Nephron progenitor cell (in vitro differentiated cells): ENCODE measurements around the gene ATP8B3.
"Not testable (repeated sequence)": the region's sequence is repeated elsewhere in the genome, so short reads cannot be mapped to it uniquely, and the experiment has no call there.

Source experiments
- DNase-seq: peaks from one replicate; pipeline ENCODE4 v3.0.0; 2021
- H3K27ac Mint-ChIP-seq: 2 replicates; pipeline ENCODE4 v1.8.0; 2021; ENCODE audit warnings: mild to moderate bottlenecking, moderate library complexity, mixed read lengths
- H3K27me3 Mint-ChIP-seq: 2 replicates; pipeline ENCODE4 v1.8.0; 2021; ENCODE audit warnings: mild to moderate bottlenecking, low read depth, mixed read lengths; ENCODE audit not compliant: poor library complexity
- H3K36me3 Mint-ChIP-seq: 2 replicates; pipeline ENCODE4 v1.8.0; 2021; ENCODE audit warnings: low read depth, mixed read lengths
- H3K4me1 Mint-ChIP-seq: 2 replicates; pipeline ENCODE4 v1.8.0; 2021; ENCODE audit warnings: mixed read lengths
- H3K4me3 Mint-ChIP-seq: 2 replicates; pipeline ENCODE4 v1.8.0; 2021; ENCODE audit warnings: mild to moderate bottlenecking, moderate library complexity, mixed read lengths
- H3K9me3 Mint-ChIP-seq: 2 replicates; pipeline ENCODE4 v1.8.0; 2021; ENCODE audit warnings: mild to moderate bottlenecking, moderate library complexity, mixed read lengths
- CTCF ChIP-seq: fragments of 200-600 bp; sonication (generic); IDR thresholded peaks from 2 replicates; pipeline ENCODE4 v1.5.0; 2021; ENCODE audit warnings: antibody characterized with exemption

The ATP8B3 gene

GRCh38 chr19:1765232-1765903 lies 46.7 kb downstream of the ATP8B3 start:
- Mint-ChIP-seq H3K4me1 (no peaks in the 10 kb centered on the region), H3K27ac (no peak overlapping the region), H3K9me3 (peaks cover 19% of the 10 kb centered on the region), H3K4me3 (no peak overlapping the region), H3K36me3 (peaks cover under 1% of the 10 kb centered on the region), H3K27me3 (peaks cover 100% of the 10 kb centered on the region)
- no peak for DNase-seq
- TF ChIP-seq CTCF = no peak

GRCh38 chr19:1764729-1765128 lies 47.3 kb downstream of the ATP8B3 start:
- H3K4me3 Mint-ChIP-seq = no peak overlapping the region
- no peaks in the 10 kb centered on the region for H3K36me3 Mint-ChIP-seq

GRCh38 chr19:1763648-1764639 lies 48.1 kb downstream of the ATP8B3 start:
- Mint-ChIP-seq H3K4me3 (no peak overlapping the region), H3K27me3 (peaks cover 100% of the 10 kb centered on the region), H3K4me1 (no peaks in the 10 kb centered on the region), H3K36me3 (no peaks in the 10 kb centered on the region), H3K9me3 (peaks cover 5% of the 10 kb centered on the region), H3K27ac (no peak overlapping the region)
- no peak for DNase-seq
- no peak for TF ChIP-seq CTCF

More at GRCh38 chr19:1764729-1765128, 47.3 kb downstream of the ATP8B3 start:
- no peak for TF ChIP-seq CTCF
- H3K27ac Mint-ChIP-seq = no peak overlapping the region
- DNase-seq = no peak
- peaks cover 100% of the 10 kb centered on the region for H3K27me3 Mint-ChIP-seq
- peaks cover 12% of the 10 kb centered on the region for H3K9me3 Mint-ChIP-seq
- no peaks in the 10 kb centered on the region for H3K4me1 Mint-ChIP-seq

- TF ChIP-seq CTCF = no peak
- Mint-ChIP-seq H3K36me3 (no peaks in the 10 kb centered on the region), H3K4me1 (no peaks in the 10 kb centered on the region), H3K27ac (no peak overlapping the region), H3K4me3 (no peak overlapping the region), H3K27me3 (peaks cover 100% of the 10 kb centered on the region), H3K9me3 (peaks cover 4% of the 10 kb centered on the region)
- no peak for DNase-seq
Measured at GRCh38 chr19:1762243-1763117, 49.6 kb downstream of the ATP8B3 start.

GRCh38 chr19:1761528-1762242 lies 50.4 kb downstream of the ATP8B3 start:
- Mint-ChIP-seq H3K36me3 (no peaks in the 10 kb centered on the region), H3K4me1 (peaks cover 7% of the 10 kb centered on the region)

GRCh38 chr19:1760786-1761527 lies 51.1 kb downstream of the ATP8B3 start:
- not testable (repeated sequence) for H3K27ac Mint-ChIP-seq, H3K36me3 Mint-ChIP-seq, H3K4me1 Mint-ChIP-seq, H3K9me3 Mint-ChIP-seq, DNase-seq, H3K4me3 Mint-ChIP-seq
- peaks cover 100% of the 10 kb centered on the region for H3K27me3 Mint-ChIP-seq

More at GRCh38 chr19:1761528-1762242, 50.4 kb downstream of the ATP8B3 start:
- Mint-ChIP-seq H3K27ac (no peak overlapping the region), H3K27me3 (peaks cover 100% of the 10 kb centered on the region), H3K4me3 (no peak overlapping the region), H3K9me3 (peaks cover 4% of the 10 kb centered on the region)
- no peak for TF ChIP-seq CTCF
- no peak for DNase-seq
